ENCODE results near the gene BAZ1A. TPM values are rescaled to one million over a fixed set of nuclear protein-coding genes. Genes with fewer than 3 reads are reported as not detected.

Gene BAZ1A
- total RNA-seq, result 39.4 and 56.3 TPM in 2 replicates

- peak within 1 kb of the TSS; percentile 67 for H3K4me3 ChIP-seq (ENCODE audit: low read depth, low read length)
- TF ChIP-seq CTCF (conservative IDR thresholded peaks at IDR 0.05; ENCODE audit: low read depth, low read length), result no peak
- DNase-seq (ENCODE audit: low read depth), result peak; percentile 72
Observed at GRCh38 chr14:34875031-34875922, at the start of gene BAZ1A. Gene BAZ1A, minus strand, starts transcription at chr14:34875360. Its CDS starts 756 bp downstream, at chr14:34874604.

- H3K4me3 ChIP-seq (ENCODE audit: low read depth, low read length), result no peak overlapping the region
- DNase-seq (ENCODE audit: low read depth), result no peak
- no peak for TF ChIP-seq CTCF (conservative IDR thresholded peaks at IDR 0.05; ENCODE audit: low read depth, low read length)
Observed at GRCh38 chr14:34920339-34920738, 45.2 kb upstream of the BAZ1A start.

- TF ChIP-seq CTCF (conservative IDR thresholded peaks at IDR 0.05; ENCODE audit: low read depth, low read length), result no peak
- DNase-seq (ENCODE audit: low read depth), result no peak
- H3K4me3 ChIP-seq (ENCODE audit: low read depth, low read length), result no peak overlapping the region
Observed at GRCh38 chr14:34913619-34914018, 38.5 kb upstream of the BAZ1A start.

GRCh38 chr14:34912966-34913365, 37.8 kb upstream of the BAZ1A start:
- no peak for TF ChIP-seq CTCF (conservative IDR thresholded peaks at IDR 0.05; ENCODE audit: low read depth, low read length)
- H3K4me3 ChIP-seq (ENCODE audit: low read depth, low read length), result no peak overlapping the region
- DNase-seq (ENCODE audit: low read depth), result no peak

- TF ChIP-seq CTCF (conservative IDR thresholded peaks at IDR 0.05; ENCODE audit: low read depth, low read length), result peak; percentile 11
- no peak for DNase-seq (ENCODE audit: low read depth)
- H3K4me3 ChIP-seq (ENCODE audit: low read depth, low read length), result no peak overlapping the region
Observed at GRCh38 chr14:34912182-34912581, 37.0 kb upstream of the BAZ1A start.

- H3K4me3 ChIP-seq (ENCODE audit: low read depth, low read length), result no peak overlapping the region
- TF ChIP-seq CTCF (conservative IDR thresholded peaks at IDR 0.05; ENCODE audit: low read depth, low read length), result no peak
- no peak for DNase-seq (ENCODE audit: low read depth)
Observed at GRCh38 chr14:34911209-34912150, 36.3 kb upstream of the BAZ1A start.
